SK-N-SH (cell line): ENCODE results near the gene SSPN. TPM values are rescaled to one million over a fixed set of nuclear protein-coding genes. Genes with fewer than 3 reads are reported as not detected.

Experiments
- CTCF ChIA-PET: fragments of 300-600, 350-600 bp; formaldehyde crosslinking; extraction: SDS; loops from one replicate; lab custom pipeline; 2021; lab: Yijun Ruan, JAX
- POLR2A ChIA-PET: fragments of 350-600 bp; sonication (Branson Sonifier 250); formaldehyde crosslinking; extraction: SDS; loops from one replicate; lab custom pipeline; 2020; ENCODE audit warnings: antibody characterized with exemption, inconsistent platforms; lab: Yijun Ruan, JAX
- DNase-seq: peaks from one replicate; pipeline ENCODE4 v3.0.0; 2012
- H2AFZ ChIP-seq: fragments of 200-600 bp; sonication (generic); 2 replicates; pipeline ENCODE4 v1.8.1; 2016; ENCODE audit warnings: antibody characterized with exemption, mild to moderate bottlenecking, low read depth
- H3F3A ChIP-seq: fragments of 200-600 bp; sonication (generic); replicated peaks from 2 replicates; pipeline ENCODE3; 2016; ENCODE audit warnings: antibody characterized with exemption, mild to moderate bottlenecking; ENCODE audit not compliant: insufficient read depth
- H3K27ac ChIP-seq, 2 experiments: fragments of 200-500 bp in 1 of 2; fragments of 200-600 bp in 1 of 2; sonication (Bioruptor generic) in 1 of 2; sonication (generic), shearing (Covaris generic) in 1 of 2; 2 replicates each; pipeline versions ENCODE4 v1.5.1 to v1.6.1; 2014 to 2016; ENCODE audit warnings: low read depth in 2 of 2, inconsistent platforms in 1 of 2, low read length in 1 of 2, mild to moderate bottlenecking in 1 of 2, mixed read lengths in 1 of 2
- H3K27me3 ChIP-seq: fragments of 200-600 bp; sonication (generic), shearing (Covaris generic); 2 replicates; pipeline ENCODE4 v1.6.1; 2016; ENCODE audit warnings: mixed run types; ENCODE audit not compliant: insufficient read depth
- H3K36me3 ChIP-seq, 2 experiments: fragments of 200-500 bp in 1 of 2; fragments of 200-600 bp in 1 of 2; sonication (Bioruptor generic) in 1 of 2; sonication (generic) in 1 of 2; replicated peaks in 1 of 2; 2 replicates each; pipeline versions ENCODE3 to v1.5.1; 2014 to 2016; ENCODE audit warnings: low read length in 1 of 2, mild to moderate bottlenecking in 1 of 2; ENCODE audit not compliant: insufficient read depth in 2 of 2, control insufficient read depth in 1 of 2
- H3K4me1 ChIP-seq, 2 experiments: fragments of 200-500 bp in 1 of 2; fragments of 200-600 bp in 1 of 2; sonication (Bioruptor generic) in 1 of 2; sonication (generic), shearing (Covaris generic) in 1 of 2; 2 replicates each; pipeline versions ENCODE4 v1.5.1 to v1.6.1; 2014 to 2016; ENCODE audit warnings: low read depth in 1 of 2, low read length in 1 of 2, mixed run types in 1 of 2; ENCODE audit not compliant: insufficient read depth in 2 of 2, control insufficient read depth in 1 of 2
- H3K4me2 ChIP-seq: fragments of 200-600 bp; sonication (generic), shearing (Covaris generic); 2 replicates; pipeline ENCODE4 v1.6.1; 2017; ENCODE audit warnings: mixed run types
- H3K4me3 ChIP-seq, 2 experiments: fragments of 200-500 bp in 1 of 2; fragments of 200-600 bp in 1 of 2; sonication (Bioruptor generic) in 1 of 2; sonication (generic), shearing (Covaris generic) in 1 of 2; 2 replicates each; pipeline versions ENCODE4 v1.5.1 to v1.8.1; 2014 to 2016; ENCODE audit warnings: low read depth in 2 of 2, inconsistent platforms in 1 of 2, low read length in 1 of 2, mild to moderate bottlenecking in 1 of 2, mixed read lengths in 1 of 2, moderate library complexity in 1 of 2
- H3K79me2 ChIP-seq: fragments of 200-600 bp; sonication (generic); 2 replicates; pipeline ENCODE4 v1.8.1; 2017; ENCODE audit warnings: mild to moderate bottlenecking; ENCODE audit not compliant: insufficient read depth
- H3K9ac ChIP-seq: fragments of 200-600 bp; sonication (generic); 2 replicates; pipeline ENCODE4 v1.6.1; 2017; ENCODE audit warnings: mixed run types
- H3K9me2 ChIP-seq: fragments of 200-600 bp; sonication (generic); 2 replicates; pipeline ENCODE4 v1.6.1; 2017; ENCODE audit warnings: mixed run types
- H3K9me3 ChIP-seq: fragments of 200-600 bp; sonication (generic); 2 replicates; pipeline ENCODE4 v1.6.1; 2017; ENCODE audit warnings: mixed run types, mild to moderate bottlenecking, moderate library complexity
- H4K20me1 ChIP-seq: fragments of 200-600 bp; sonication (generic); 2 replicates; pipeline ENCODE4 v1.6.1; 2017; ENCODE audit warnings: mild to moderate bottlenecking, mixed run types; ENCODE audit not compliant: insufficient read depth
- EP300 ChIP-seq, 2 experiments: IDR thresholded peaks; 2 replicates each; pipeline versions ENCODE4 v1.4.0 to v1.6.1; 2012; ENCODE audit warnings: borderline replicate concordance in 1 of 2, low read depth in 1 of 2, low read length in 1 of 2
- FOXJ3 ChIP-seq: sonication (generic); formaldehyde crosslinking; IDR thresholded peaks from 2 replicates; pipeline ENCODE4 v1.5.1; 2020; ENCODE audit warnings: mild to moderate bottlenecking, missing genetic modification reagents
- MEF2A ChIP-seq: IDR thresholded peaks from 2 replicates; pipeline ENCODE4 v1.4.0; 2012; ENCODE audit warnings: low read depth, borderline replicate concordance
- NFIC ChIP-seq: IDR thresholded peaks from 2 replicates; pipeline ENCODE4 v1.4.0; 2012; ENCODE audit warnings: borderline replicate concordance
- RCOR1 ChIP-seq: fragments of 150-350 bp; IDR thresholded peaks from 2 replicates; pipeline ENCODE4 v1.6.1; 2017; ENCODE audit warnings: antibody characterized with exemption, low read length
- RXRA ChIP-seq: IDR thresholded peaks from 2 replicates; pipeline ENCODE4 v1.4.0; 2012; ENCODE audit warnings: low read depth, mild to moderate bottlenecking, borderline replicate concordance
- TCF12 ChIP-seq: IDR thresholded peaks from 2 replicates; pipeline ENCODE4 v1.4.0; 2012
- WGBS: methylation state at CpG from one replicate; pipeline ENCODE4 v1.1.6; 2017; ENCODE audit warnings: low lambda C conversion rate; 5-methylcytosine and 5-hydroxymethylcytosine counted together
- polyA plus RNA-seq, 3 experiments: library from polyadenylated mRNA; depleted of rRNA; stranded (reverse); fragments of >200 nt; gene quantifications; 2 replicates each; pipeline ENCODE4 v1.2.3, GENCODE V29; 2012
- TF ChIP-seq, protein P1 (sequence below): IDR thresholded peaks from 2 replicates; pipeline ENCODE4 v1.6.1; 2012; ENCODE audit warnings: mild to moderate bottlenecking, low read depth, low read length, moderate library complexity
- TF ChIP-seq, protein P2 (sequence below): IDR thresholded peaks from 2 replicates; pipeline ENCODE4 v1.4.0; 2012; ENCODE audit warnings: low read depth
- TF ChIP-seq, protein P3 (sequence below): fragments of 150-350 bp; IDR thresholded peaks from 2 replicates; pipeline ENCODE4 v1.6.1; 2016; ENCODE audit warnings: mild to moderate bottlenecking, low read depth, low read length
- TF ChIP-seq, protein P4 (sequence below): IDR thresholded peaks from 2 replicates; pipeline ENCODE4 v1.4.0; 2012; ENCODE audit warnings: low read depth, borderline replicate concordance

Gene SSPN
- polyA plus RNA-seq, 1 of the 3 experiments (the other 2 are of a cell fraction), result 5.9 TPM

DNA sequence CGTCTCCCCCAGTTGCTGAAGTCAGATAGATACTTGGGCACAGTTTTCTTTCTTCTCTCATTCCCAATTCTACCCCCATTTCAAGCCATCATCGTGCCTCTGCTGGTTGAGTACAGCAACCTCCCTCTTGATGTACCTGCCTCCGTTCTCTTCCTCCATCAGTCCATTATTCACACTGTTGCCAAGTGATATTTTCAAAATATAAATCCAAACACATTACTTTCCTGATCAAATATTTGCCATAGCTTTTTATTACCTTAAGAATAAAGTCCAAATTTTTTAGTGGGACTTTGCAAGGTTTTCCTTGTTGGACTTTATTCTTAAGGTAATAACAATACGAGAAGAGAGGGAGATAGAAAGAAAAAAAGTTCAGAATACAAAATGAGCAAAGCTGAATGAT, 18.6 kb upstream of the SSPN start:
- Histone ChIP-seq H3K27ac (no peak overlapping the region), H2AFZ (no peak overlapping the region), H3K4me3 (no peak overlapping the region), H3K79me2 (no peaks in the 10 kb centered on the region), H4K20me1 (no peaks in the 10 kb centered on the region), H3K9ac (no peak overlapping the region), H3K4me1 (no peaks in the 10 kb centered on the region), H3K36me3 (no peaks in the 10 kb centered on the region), H3K9me3 (no peaks in the 10 kb centered on the region), H3K27me3 (no peaks in the 10 kb centered on the region), H3F3A (no peaks in the 10 kb centered on the region), H3K9me2 (no peaks in the 10 kb centered on the region), H3K4me2 (no peak overlapping the region)
- WGBS, result 71% methylated on average over 4 of the region's 4 CpGs
- DNase-seq, result no peak
- no peak for TF ChIP-seq NFIC
- TF ChIP-seq, protein P1, sequence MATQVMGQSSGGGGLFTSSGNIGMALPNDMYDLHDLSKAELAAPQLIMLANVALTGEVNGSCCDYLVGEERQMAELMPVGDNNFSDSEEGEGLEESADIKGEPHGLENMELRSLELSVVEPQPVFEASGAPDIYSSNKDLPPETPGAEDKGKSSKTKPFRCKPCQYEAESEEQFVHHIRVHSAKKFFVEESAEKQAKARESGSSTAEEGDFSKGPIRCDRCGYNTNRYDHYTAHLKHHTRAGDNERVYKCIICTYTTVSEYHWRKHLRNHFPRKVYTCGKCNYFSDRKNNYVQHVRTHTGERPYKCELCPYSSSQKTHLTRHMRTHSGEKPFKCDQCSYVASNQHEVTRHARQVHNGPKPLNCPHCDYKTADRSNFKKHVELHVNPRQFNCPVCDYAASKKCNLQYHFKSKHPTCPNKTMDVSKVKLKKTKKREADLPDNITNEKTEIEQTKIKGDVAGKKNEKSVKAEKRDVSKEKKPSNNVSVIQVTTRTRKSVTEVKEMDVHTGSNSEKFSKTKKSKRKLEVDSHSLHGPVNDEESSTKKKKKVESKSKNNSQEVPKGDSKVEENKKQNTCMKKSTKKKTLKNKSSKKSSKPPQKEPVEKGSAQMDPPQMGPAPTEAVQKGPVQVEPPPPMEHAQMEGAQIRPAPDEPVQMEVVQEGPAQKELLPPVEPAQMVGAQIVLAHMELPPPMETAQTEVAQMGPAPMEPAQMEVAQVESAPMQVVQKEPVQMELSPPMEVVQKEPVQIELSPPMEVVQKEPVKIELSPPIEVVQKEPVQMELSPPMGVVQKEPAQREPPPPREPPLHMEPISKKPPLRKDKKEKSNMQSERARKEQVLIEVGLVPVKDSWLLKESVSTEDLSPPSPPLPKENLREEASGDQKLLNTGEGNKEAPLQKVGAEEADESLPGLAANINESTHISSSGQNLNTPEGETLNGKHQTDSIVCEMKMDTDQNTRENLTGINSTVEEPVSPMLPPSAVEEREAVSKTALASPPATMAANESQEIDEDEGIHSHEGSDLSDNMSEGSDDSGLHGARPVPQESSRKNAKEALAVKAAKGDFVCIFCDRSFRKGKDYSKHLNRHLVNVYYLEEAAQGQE, result no peak
- TF ChIP-seq FOXJ3, result no peak
- TF ChIP-seq RCOR1, result no peak
- no peak for TF ChIP-seq EP300 (IDR thresholded peaks at IDR 0.05; ENCODE audit: borderline replicate concordance in 1 of 2, low read depth in 1 of 2, low read length in 1 of 2)
- TF ChIP-seq, protein P2, sequence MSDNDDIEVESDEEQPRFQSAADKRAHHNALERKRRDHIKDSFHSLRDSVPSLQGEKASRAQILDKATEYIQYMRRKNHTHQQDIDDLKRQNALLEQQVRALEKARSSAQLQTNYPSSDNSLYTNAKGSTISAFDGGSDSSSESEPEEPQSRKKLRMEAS, result no peak
- TF ChIP-seq MEF2A, result no peak
- TF ChIP-seq TCF12, result no peak
- TF ChIP-seq, protein P3, sequence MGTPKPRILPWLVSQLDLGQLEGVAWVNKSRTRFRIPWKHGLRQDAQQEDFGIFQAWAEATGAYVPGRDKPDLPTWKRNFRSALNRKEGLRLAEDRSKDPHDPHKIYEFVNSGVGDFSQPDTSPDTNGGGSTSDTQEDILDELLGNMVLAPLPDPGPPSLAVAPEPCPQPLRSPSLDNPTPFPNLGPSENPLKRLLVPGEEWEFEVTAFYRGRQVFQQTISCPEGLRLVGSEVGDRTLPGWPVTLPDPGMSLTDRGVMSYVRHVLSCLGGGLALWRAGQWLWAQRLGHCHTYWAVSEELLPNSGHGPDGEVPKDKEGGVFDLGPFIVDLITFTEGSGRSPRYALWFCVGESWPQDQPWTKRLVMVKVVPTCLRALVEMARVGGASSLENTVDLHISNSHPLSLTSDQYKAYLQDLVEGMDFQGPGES, result no peak
- POLR2A ChIA-PET, result no interaction called here
- CTCF ChIA-PET, result interaction anchor here (0.9 kb wide), 1 partner anchor 47 kb away, joined by 3 read pairs; no protein-coding TSS in a partner anchor

DNA sequence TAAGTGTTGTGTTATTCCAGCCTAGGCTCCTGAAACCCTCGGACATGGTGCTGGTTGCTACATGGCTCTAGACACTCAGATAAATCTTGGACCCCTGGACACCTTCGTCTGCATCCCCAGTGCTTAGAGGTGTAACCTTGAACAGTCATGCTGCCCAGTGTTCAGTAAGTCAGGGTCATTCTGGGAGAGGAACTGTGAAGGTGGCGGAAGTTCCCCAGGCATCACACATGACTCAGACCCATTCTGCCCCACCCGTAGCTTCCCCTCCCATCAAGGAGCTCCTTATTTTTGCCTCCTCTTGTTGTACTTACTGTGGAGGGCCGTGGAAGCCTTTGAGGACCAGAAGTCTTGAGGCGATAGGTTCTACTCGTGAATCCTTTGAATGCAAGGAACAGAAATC, 18.1 kb upstream of the SSPN start:
- no peaks in the 10 kb centered on the region for H3K9me2 ChIP-seq
- H3F3A ChIP-seq, result no peaks in the 10 kb centered on the region
- TF ChIP-seq, protein P4, sequence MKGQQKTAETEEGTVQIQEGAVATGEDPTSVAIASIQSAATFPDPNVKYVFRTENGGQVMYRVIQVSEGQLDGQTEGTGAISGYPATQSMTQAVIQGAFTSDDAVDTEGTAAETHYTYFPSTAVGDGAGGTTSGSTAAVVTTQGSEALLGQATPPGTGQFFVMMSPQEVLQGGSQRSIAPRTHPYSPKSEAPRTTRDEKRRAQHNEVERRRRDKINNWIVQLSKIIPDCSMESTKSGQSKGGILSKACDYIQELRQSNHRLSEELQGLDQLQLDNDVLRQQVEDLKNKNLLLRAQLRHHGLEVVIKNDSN, result no peak
- TF ChIP-seq RXRA, result no peak
- TF ChIP-seq, all 33 proteins: peak for 0
- Histone ChIP-seq H3K79me2 (no peaks in the 10 kb centered on the region), H3K36me3 (no peaks in the 10 kb centered on the region), H3K4me1 (no peaks in the 10 kb centered on the region), H3K9ac (no peak overlapping the region), H3K4me3 (no peak overlapping the region), H3K27me3 (no peaks in the 10 kb centered on the region), H3K27ac (no peak overlapping the region), H3K9me3 (no peaks in the 10 kb centered on the region), H3K4me2 (no peak overlapping the region), H2AFZ (no peak overlapping the region), H4K20me1 (no peaks in the 10 kb centered on the region)
- POLR2A ChIA-PET, result no interaction called here
- no peak for DNase-seq
- WGBS, result 68% methylated on average over 7 of the region's 7 CpGs
- CTCF ChIA-PET, result interaction anchor here (0.9 kb wide), 1 partner anchor 46 kb away, joined by 3 read pairs; no protein-coding TSS in a partner anchor
